D721Med (cell line): ENCODE data around the gene MAPKAP1.

Experiments
- DNase-seq: peaks from one replicate; pipeline ENCODE4 v3.0.0; 2011; ENCODE audit warnings: low spot score; ENCODE audit not compliant: insufficient read length
- FAIRE-seq: peaks from 2 replicates; lab custom pipeline; 2011; peaks lifted over from hg19 to GRCh38; lab: Jason Lieb, UNC
- CTCF ChIP-seq: IDR thresholded peaks from 2 replicates; pipeline ENCODE4 v1.5.1; 2012; ENCODE audit warnings: mild to moderate bottlenecking, control low read depth; ENCODE audit not compliant: insufficient read depth; ENCODE audit errors: missing control alignments

Gene MAPKAP1

GRCh38 chr9:125646621-125647100, 60.3 kb downstream of the MAPKAP1 start:
- FAIRE-seq = no peak
- DNase-seq = no peak
- TF ChIP-seq CTCF = no peak

GRCh38 chr9:125646217-125646616, 60.8 kb downstream of the MAPKAP1 start:
- DNase-seq (no peak), FAIRE-seq (no peak)
- no peak for TF ChIP-seq CTCF

GRCh38 chr9:125644819-125645507, 62.0 kb downstream of the MAPKAP1 start:
- no peak for FAIRE-seq
- TF ChIP-seq CTCF = no peak
- DNase-seq = no peak

GRCh38 chr9:125642311-125642710, 64.7 kb downstream of the MAPKAP1 start:
- DNase-seq (no peak), FAIRE-seq (no peak)
- TF ChIP-seq CTCF = no peak

- no peak for TF ChIP-seq CTCF
- FAIRE-seq (no peak), DNase-seq (no peak)
Observed at GRCh38 chr9:125639057-125639456, 68.0 kb downstream of the MAPKAP1 start.

- no peak for DNase-seq
- TF ChIP-seq CTCF = no peak
- FAIRE-seq = no peak
Observed at GRCh38 chr9:125638239-125639045, 68.6 kb downstream of the MAPKAP1 start.
